SK-N-SH (cell line): Measurements from ENCODE around the gene ZNF141. TPM values are rescaled to one million over a fixed set of nuclear protein-coding genes. Genes with fewer than 3 reads are reported as not detected.

Experiments
- CTCF ChIA-PET: fragments of 300-600, 350-600 bp; formaldehyde crosslinking; extraction: SDS; loops from one replicate; lab custom pipeline; 2021; lab: Yijun Ruan, JAX
- POLR2A ChIA-PET: fragments of 350-600 bp; sonication (Branson Sonifier 250); formaldehyde crosslinking; extraction: SDS; loops from one replicate; lab custom pipeline; 2020; ENCODE audit warnings: antibody characterized with exemption, inconsistent platforms; lab: Yijun Ruan, JAX
- DNase-seq: peaks from one replicate; pipeline ENCODE4 v3.0.0; 2012
- H2AFZ ChIP-seq: fragments of 200-600 bp; sonication (generic); 2 replicates; pipeline ENCODE4 v1.8.1; 2016; ENCODE audit warnings: antibody characterized with exemption, mild to moderate bottlenecking, low read depth
- H3F3A ChIP-seq: fragments of 200-600 bp; sonication (generic); replicated peaks from 2 replicates; pipeline ENCODE3; 2016; ENCODE audit warnings: antibody characterized with exemption, mild to moderate bottlenecking; ENCODE audit not compliant: insufficient read depth
- H3K27ac ChIP-seq, 2 experiments: fragments of 200-500 bp in 1 of 2; fragments of 200-600 bp in 1 of 2; sonication (Bioruptor generic) in 1 of 2; sonication (generic), shearing (Covaris generic) in 1 of 2; 2 replicates each; pipeline versions ENCODE4 v1.5.1 to v1.6.1; 2014 to 2016; ENCODE audit warnings: low read depth in 2 of 2, inconsistent platforms in 1 of 2, low read length in 1 of 2, mild to moderate bottlenecking in 1 of 2, mixed read lengths in 1 of 2
- H3K27me3 ChIP-seq: fragments of 200-600 bp; sonication (generic), shearing (Covaris generic); 2 replicates; pipeline ENCODE4 v1.6.1; 2016; ENCODE audit warnings: mixed run types; ENCODE audit not compliant: insufficient read depth
- H3K36me3 ChIP-seq, 2 experiments: fragments of 200-500 bp in 1 of 2; fragments of 200-600 bp in 1 of 2; sonication (Bioruptor generic) in 1 of 2; sonication (generic) in 1 of 2; replicated peaks in 1 of 2; 2 replicates each; pipeline versions ENCODE3 to v1.5.1; 2014 to 2016; ENCODE audit warnings: low read length in 1 of 2, mild to moderate bottlenecking in 1 of 2; ENCODE audit not compliant: insufficient read depth in 2 of 2, control insufficient read depth in 1 of 2
- H3K4me1 ChIP-seq, 2 experiments: fragments of 200-500 bp in 1 of 2; fragments of 200-600 bp in 1 of 2; sonication (Bioruptor generic) in 1 of 2; sonication (generic), shearing (Covaris generic) in 1 of 2; 2 replicates each; pipeline versions ENCODE4 v1.5.1 to v1.6.1; 2014 to 2016; ENCODE audit warnings: low read depth in 1 of 2, low read length in 1 of 2, mixed run types in 1 of 2; ENCODE audit not compliant: insufficient read depth in 2 of 2, control insufficient read depth in 1 of 2
- H3K4me2 ChIP-seq: fragments of 200-600 bp; sonication (generic), shearing (Covaris generic); 2 replicates; pipeline ENCODE4 v1.6.1; 2017; ENCODE audit warnings: mixed run types
- H3K4me3 ChIP-seq, 2 experiments: fragments of 200-500 bp in 1 of 2; fragments of 200-600 bp in 1 of 2; sonication (Bioruptor generic) in 1 of 2; sonication (generic), shearing (Covaris generic) in 1 of 2; 2 replicates each; pipeline versions ENCODE4 v1.5.1 to v1.8.1; 2014 to 2016; ENCODE audit warnings: low read depth in 2 of 2, inconsistent platforms in 1 of 2, low read length in 1 of 2, mild to moderate bottlenecking in 1 of 2, mixed read lengths in 1 of 2, moderate library complexity in 1 of 2
- H3K79me2 ChIP-seq: fragments of 200-600 bp; sonication (generic); 2 replicates; pipeline ENCODE4 v1.8.1; 2017; ENCODE audit warnings: mild to moderate bottlenecking; ENCODE audit not compliant: insufficient read depth
- H3K9ac ChIP-seq: fragments of 200-600 bp; sonication (generic); 2 replicates; pipeline ENCODE4 v1.6.1; 2017; ENCODE audit warnings: mixed run types
- H3K9me2 ChIP-seq: fragments of 200-600 bp; sonication (generic); 2 replicates; pipeline ENCODE4 v1.6.1; 2017; ENCODE audit warnings: mixed run types
- H3K9me3 ChIP-seq: fragments of 200-600 bp; sonication (generic); 2 replicates; pipeline ENCODE4 v1.6.1; 2017; ENCODE audit warnings: mixed run types, mild to moderate bottlenecking, moderate library complexity
- H4K20me1 ChIP-seq: fragments of 200-600 bp; sonication (generic); 2 replicates; pipeline ENCODE4 v1.6.1; 2017; ENCODE audit warnings: mild to moderate bottlenecking, mixed run types; ENCODE audit not compliant: insufficient read depth
- CHD2 ChIP-seq: fragments of 150-350 bp; IDR thresholded peaks from 2 replicates; pipeline ENCODE4 v1.6.1; 2018; ENCODE audit warnings: low read length; ENCODE audit not compliant: partially characterized antibody
- EP300 ChIP-seq, 2 experiments: IDR thresholded peaks; 2 replicates each; pipeline versions ENCODE4 v1.4.0 to v1.6.1; 2012; ENCODE audit warnings: borderline replicate concordance in 1 of 2, low read depth in 1 of 2, low read length in 1 of 2
- FOXJ3 ChIP-seq: sonication (generic); formaldehyde crosslinking; IDR thresholded peaks from 2 replicates; pipeline ENCODE4 v1.5.1; 2020; ENCODE audit warnings: mild to moderate bottlenecking, missing genetic modification reagents
- FOXM1 ChIP-seq: IDR thresholded peaks from 2 replicates; pipeline ENCODE4 v1.4.0; 2012; ENCODE audit warnings: low read depth, mild to moderate bottlenecking
- GABPA ChIP-seq: IDR thresholded peaks from 2 replicates; pipeline ENCODE4 v1.4.0; 2012; ENCODE audit warnings: low read depth, mild to moderate bottlenecking
- GATA2 ChIP-seq: sonication (generic); formaldehyde crosslinking; IDR thresholded peaks from 2 replicates; pipeline ENCODE4 v1.5.0; 2020; ENCODE audit warnings: mild to moderate bottlenecking, missing genetic modification reagents
- JUND ChIP-seq: IDR thresholded peaks from 2 replicates; pipeline ENCODE4 v1.4.0; 2012
- MEF2A ChIP-seq: IDR thresholded peaks from 2 replicates; pipeline ENCODE4 v1.4.0; 2012; ENCODE audit warnings: low read depth, borderline replicate concordance
- MXI1 ChIP-seq: IDR thresholded peaks from 2 replicates; pipeline ENCODE4 v1.6.1; 2012; ENCODE audit warnings: mild to moderate bottlenecking, low read depth, low read length, improper control_type of control experiment
- NFIC ChIP-seq: IDR thresholded peaks from 2 replicates; pipeline ENCODE4 v1.4.0; 2012; ENCODE audit warnings: borderline replicate concordance
- NRF1 ChIP-seq: IDR thresholded peaks from 2 replicates; pipeline ENCODE4 v1.6.1; 2012; ENCODE audit warnings: low read depth, mild to moderate bottlenecking, low read length
- RAD21 ChIP-seq: IDR thresholded peaks from 2 replicates; pipeline ENCODE4 v1.6.1; 2012; ENCODE audit warnings: mild to moderate bottlenecking, low read length
- RCOR1 ChIP-seq: fragments of 150-350 bp; IDR thresholded peaks from 2 replicates; pipeline ENCODE4 v1.6.1; 2017; ENCODE audit warnings: antibody characterized with exemption, low read length
- RFX5 ChIP-seq: IDR thresholded peaks from 2 replicates; pipeline ENCODE4 v1.6.1; 2012; ENCODE audit warnings: mild to moderate bottlenecking, improper control_type of control experiment, low read length
- RXRA ChIP-seq: IDR thresholded peaks from 2 replicates; pipeline ENCODE4 v1.4.0; 2012; ENCODE audit warnings: low read depth, mild to moderate bottlenecking, borderline replicate concordance
- SIN3A ChIP-seq: IDR thresholded peaks from 2 replicates; pipeline ENCODE4 v1.6.1; 2012; ENCODE audit warnings: low read depth, mild to moderate bottlenecking, low read length, moderate library complexity, borderline replicate concordance
- TCF12 ChIP-seq: IDR thresholded peaks from 2 replicates; pipeline ENCODE4 v1.4.0; 2012
- TEAD4 ChIP-seq: IDR thresholded peaks from 2 replicates; pipeline ENCODE4 v1.4.0; 2012; ENCODE audit warnings: mild to moderate bottlenecking, borderline replicate concordance; ENCODE audit not compliant: insufficient read depth
- YY1 ChIP-seq: IDR thresholded peaks from 2 replicates; pipeline ENCODE4 v1.4.0; 2012; ENCODE audit warnings: low read depth, mild to moderate bottlenecking
- WGBS: methylation state at CpG from one replicate; pipeline ENCODE4 v1.1.6; 2017; ENCODE audit warnings: low lambda C conversion rate; 5-methylcytosine and 5-hydroxymethylcytosine counted together
- polyA plus RNA-seq, 3 experiments: library from polyadenylated mRNA; depleted of rRNA; stranded (reverse); fragments of >200 nt; gene quantifications; 2 replicates each; pipeline ENCODE4 v1.2.3, GENCODE V29; 2012
- TF ChIP-seq, protein P1 (sequence below): IDR thresholded peaks from 2 replicates; pipeline ENCODE4; 2012
- TF ChIP-seq, protein P2 (sequence below): IDR thresholded peaks from 2 replicates; pipeline ENCODE4 v1.4.0; 2012; ENCODE audit warnings: low read depth
- TF ChIP-seq, protein P3 (sequence below): fragments of 150-350 bp; IDR thresholded peaks from 2 replicates; pipeline ENCODE4 v1.6.1; 2017; ENCODE audit warnings: antibody characterized with exemption, low read length, low read depth, borderline replicate concordance
- TF ChIP-seq, protein P4 (sequence below): IDR thresholded peaks from 2 replicates; pipeline ENCODE4 v1.6.1; 2012; ENCODE audit warnings: mild to moderate bottlenecking, low read depth, low read length, moderate library complexity
- TF ChIP-seq, protein P5 (sequence below): fragments of 150-350 bp; IDR thresholded peaks from 2 replicates; pipeline ENCODE4 v1.6.1; 2016; ENCODE audit warnings: mild to moderate bottlenecking, low read depth, low read length

The ZNF141 gene
- polyA plus RNA-seq, 1 of the 3 experiments (the other 2 are of a cell fraction) = 1.6 TPM

DNA sequence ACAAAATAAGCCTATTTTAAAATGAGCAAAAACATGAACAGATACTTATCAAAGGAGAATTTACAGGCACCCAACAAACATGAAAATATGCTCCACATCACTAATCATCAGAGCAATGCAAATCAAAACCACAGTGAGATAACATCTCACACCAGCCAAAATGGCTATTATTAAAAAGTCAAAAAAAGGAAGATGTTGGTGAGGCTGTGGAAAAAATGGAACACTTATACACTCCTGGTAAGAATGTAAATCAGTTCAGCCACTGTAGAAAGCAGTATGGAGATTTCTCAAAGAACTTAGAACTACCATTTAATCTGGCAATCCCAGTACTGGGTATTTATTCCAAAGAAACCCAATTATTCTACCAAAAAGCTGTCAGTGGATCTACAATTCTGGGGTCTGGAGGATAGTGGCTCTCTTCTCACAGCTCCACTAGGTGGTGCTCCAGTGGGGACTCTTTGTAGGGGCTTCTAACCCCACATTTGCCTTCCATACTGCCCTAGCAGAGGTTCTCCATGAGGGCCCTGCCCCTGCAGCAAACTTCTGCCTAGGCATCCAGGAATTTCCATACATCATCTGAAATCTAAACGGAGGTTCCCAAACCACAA is 23.2 kb upstream of the ZNF141 start:
- CTCF ChIA-PET = no interaction called here
- no peak overlapping the region for H3K9ac ChIP-seq

DNA sequence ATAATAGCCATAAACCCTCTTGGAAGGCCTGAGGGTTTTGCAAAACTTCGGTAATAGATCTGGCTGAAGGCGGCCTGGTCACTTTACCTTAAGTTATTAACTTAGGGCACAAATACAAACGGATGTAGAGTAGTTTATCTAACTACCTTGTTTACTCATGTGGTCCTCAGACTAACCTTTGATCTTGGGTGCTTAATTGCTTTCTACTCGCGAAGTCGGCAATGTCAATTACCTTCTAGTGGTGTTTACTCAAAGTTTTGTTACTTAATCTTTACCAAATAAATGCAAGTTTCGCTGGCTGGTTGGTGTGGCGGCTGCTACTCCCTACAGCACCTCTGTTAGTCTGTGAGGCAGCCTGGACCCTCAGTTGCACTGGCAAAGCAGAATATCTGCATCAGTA is 8.9 kb upstream of the ZNF141 start:
- H3K36me3 ChIP-seq = peaks cover 0 to 4% of the 10 kb centered on the region in 2 experiments
- no peaks in the 10 kb centered on the region for H3K79me2 ChIP-seq
- no peaks in the 10 kb centered on the region for H3F3A ChIP-seq
- no peaks in the 10 kb centered on the region for H3K4me1 ChIP-seq
- no peaks in the 10 kb centered on the region for H3K9me2 ChIP-seq
- WGBS = 46% methylated on average over 8 of the region's 8 CpGs
- H3K4me3 ChIP-seq = no peak overlapping the region
- no peak overlapping the region for H3K9ac ChIP-seq
- no peak overlapping the region for H2AFZ ChIP-seq
- H3K27ac ChIP-seq = no peak overlapping the region
- no peak overlapping the region for H3K4me2 ChIP-seq
- POLR2A ChIA-PET = no interaction called here
- CTCF ChIA-PET = interaction anchor here (1.0 kb wide), 1 partner anchor 99 kb away, joined by 3 read pairs; no protein-coding TSS in a partner anchor
- H3K27me3 ChIP-seq = no peaks in the 10 kb centered on the region
- H4K20me1 ChIP-seq = no peaks in the 10 kb centered on the region
- DNase-seq = no peak
- H3K9me3 ChIP-seq = no peaks in the 10 kb centered on the region
- TF ChIP-seq TCF12 (no peak), NRF1 (no peak), MEF2A (no peak), RCOR1 (no peak), NFIC (no peak), SIN3A (no peak), GABPA (no peak), RFX5 (no peak), RXRA (no peak), MXI1 (no peak), FOXJ3 (CRISPR knock-in tag) (no peak), FOXM1 (no peak), JUND (no peak), EP300 (IDR thresholded peaks at IDR 0.05; ENCODE audit: borderline replicate concordance in 1 of 2, low read depth in 1 of 2, low read length in 1 of 2) (no peak)
- TF ChIP-seq, protein P1, sequence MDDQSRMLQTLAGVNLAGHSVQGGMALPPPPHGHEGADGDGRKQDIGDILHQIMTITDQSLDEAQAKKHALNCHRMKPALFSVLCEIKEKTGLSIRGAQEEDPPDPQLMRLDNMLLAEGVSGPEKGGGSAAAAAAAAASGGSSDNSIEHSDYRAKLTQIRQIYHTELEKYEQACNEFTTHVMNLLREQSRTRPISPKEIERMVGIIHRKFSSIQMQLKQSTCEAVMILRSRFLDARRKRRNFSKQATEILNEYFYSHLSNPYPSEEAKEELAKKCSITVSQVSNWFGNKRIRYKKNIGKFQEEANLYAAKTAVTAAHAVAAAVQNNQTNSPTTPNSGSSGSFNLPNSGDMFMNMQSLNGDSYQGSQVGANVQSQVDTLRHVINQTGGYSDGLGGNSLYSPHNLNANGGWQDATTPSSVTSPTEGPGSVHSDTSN = no peak
- TF ChIP-seq, protein P2, sequence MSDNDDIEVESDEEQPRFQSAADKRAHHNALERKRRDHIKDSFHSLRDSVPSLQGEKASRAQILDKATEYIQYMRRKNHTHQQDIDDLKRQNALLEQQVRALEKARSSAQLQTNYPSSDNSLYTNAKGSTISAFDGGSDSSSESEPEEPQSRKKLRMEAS = no peak
- TF ChIP-seq, protein P3, sequence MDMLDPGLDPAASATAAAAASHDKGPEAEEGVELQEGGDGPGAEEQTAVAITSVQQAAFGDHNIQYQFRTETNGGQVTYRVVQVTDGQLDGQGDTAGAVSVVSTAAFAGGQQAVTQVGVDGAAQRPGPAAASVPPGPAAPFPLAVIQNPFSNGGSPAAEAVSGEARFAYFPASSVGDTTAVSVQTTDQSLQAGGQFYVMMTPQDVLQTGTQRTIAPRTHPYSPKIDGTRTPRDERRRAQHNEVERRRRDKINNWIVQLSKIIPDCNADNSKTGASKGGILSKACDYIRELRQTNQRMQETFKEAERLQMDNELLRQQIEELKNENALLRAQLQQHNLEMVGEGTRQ = no peak
- TF ChIP-seq, protein P4, sequence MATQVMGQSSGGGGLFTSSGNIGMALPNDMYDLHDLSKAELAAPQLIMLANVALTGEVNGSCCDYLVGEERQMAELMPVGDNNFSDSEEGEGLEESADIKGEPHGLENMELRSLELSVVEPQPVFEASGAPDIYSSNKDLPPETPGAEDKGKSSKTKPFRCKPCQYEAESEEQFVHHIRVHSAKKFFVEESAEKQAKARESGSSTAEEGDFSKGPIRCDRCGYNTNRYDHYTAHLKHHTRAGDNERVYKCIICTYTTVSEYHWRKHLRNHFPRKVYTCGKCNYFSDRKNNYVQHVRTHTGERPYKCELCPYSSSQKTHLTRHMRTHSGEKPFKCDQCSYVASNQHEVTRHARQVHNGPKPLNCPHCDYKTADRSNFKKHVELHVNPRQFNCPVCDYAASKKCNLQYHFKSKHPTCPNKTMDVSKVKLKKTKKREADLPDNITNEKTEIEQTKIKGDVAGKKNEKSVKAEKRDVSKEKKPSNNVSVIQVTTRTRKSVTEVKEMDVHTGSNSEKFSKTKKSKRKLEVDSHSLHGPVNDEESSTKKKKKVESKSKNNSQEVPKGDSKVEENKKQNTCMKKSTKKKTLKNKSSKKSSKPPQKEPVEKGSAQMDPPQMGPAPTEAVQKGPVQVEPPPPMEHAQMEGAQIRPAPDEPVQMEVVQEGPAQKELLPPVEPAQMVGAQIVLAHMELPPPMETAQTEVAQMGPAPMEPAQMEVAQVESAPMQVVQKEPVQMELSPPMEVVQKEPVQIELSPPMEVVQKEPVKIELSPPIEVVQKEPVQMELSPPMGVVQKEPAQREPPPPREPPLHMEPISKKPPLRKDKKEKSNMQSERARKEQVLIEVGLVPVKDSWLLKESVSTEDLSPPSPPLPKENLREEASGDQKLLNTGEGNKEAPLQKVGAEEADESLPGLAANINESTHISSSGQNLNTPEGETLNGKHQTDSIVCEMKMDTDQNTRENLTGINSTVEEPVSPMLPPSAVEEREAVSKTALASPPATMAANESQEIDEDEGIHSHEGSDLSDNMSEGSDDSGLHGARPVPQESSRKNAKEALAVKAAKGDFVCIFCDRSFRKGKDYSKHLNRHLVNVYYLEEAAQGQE = no peak

More for the DNA sequence above, 23.2 kb upstream of the ZNF141 start:
- no peaks in the 10 kb centered on the region for H3K79me2 ChIP-seq
- H3F3A ChIP-seq = no peaks in the 10 kb centered on the region
- H3K4me2 ChIP-seq = no peak overlapping the region
- no peak overlapping the region for H2AFZ ChIP-seq
- 0% methylated on average over 1 of the region's 1 CpG for WGBS
- no peak overlapping the region for H3K4me3 ChIP-seq
- no peaks in the 10 kb centered on the region for H3K4me1 ChIP-seq
- H3K9me3 ChIP-seq = no peaks in the 10 kb centered on the region
- no peaks in the 10 kb centered on the region for H4K20me1 ChIP-seq
- no peak overlapping the region for H3K27ac ChIP-seq
- DNase-seq = no peak
- H3K36me3 ChIP-seq = no peaks in the 10 kb centered on the region
- TF ChIP-seq FOXJ3 (CRISPR knock-in tag) (no peak), GATA2 (no peak), RAD21 (no peak), CHD2 (no peak), YY1 (no peak), FOXM1 (no peak), SIN3A (no peak), MEF2A (no peak), TEAD4 (no peak)
- TF ChIP-seq, protein P5, sequence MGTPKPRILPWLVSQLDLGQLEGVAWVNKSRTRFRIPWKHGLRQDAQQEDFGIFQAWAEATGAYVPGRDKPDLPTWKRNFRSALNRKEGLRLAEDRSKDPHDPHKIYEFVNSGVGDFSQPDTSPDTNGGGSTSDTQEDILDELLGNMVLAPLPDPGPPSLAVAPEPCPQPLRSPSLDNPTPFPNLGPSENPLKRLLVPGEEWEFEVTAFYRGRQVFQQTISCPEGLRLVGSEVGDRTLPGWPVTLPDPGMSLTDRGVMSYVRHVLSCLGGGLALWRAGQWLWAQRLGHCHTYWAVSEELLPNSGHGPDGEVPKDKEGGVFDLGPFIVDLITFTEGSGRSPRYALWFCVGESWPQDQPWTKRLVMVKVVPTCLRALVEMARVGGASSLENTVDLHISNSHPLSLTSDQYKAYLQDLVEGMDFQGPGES = no peak
- TF ChIP-seq, all 33 proteins: peak for 0
- Histone ChIP-seq H3K9me2 (no peaks in the 10 kb centered on the region), H3K27me3 (no peaks in the 10 kb centered on the region)
- POLR2A ChIA-PET = no interaction called here
